OCI-LY1 (cell line): ENCODE results near the gene GLDC.

ENCODE experiments used
- H2AFZ ChIP-seq: fragments of 200-600 bp; sonication (generic), shearing (Covaris generic); 2 replicates; pipeline ENCODE4 v1.6.0; 2014; ENCODE audit warnings: antibody characterized with exemption, mild to moderate bottlenecking, low read length
- H3F3A ChIP-seq: fragments of 200-600 bp; sonication (generic), shearing (Covaris generic); 2 replicates; pipeline ENCODE4 v1.6.0; 2014; ENCODE audit warnings: mild to moderate bottlenecking, antibody characterized with exemption, low read length, moderate library complexity; ENCODE audit not compliant: insufficient read depth
- H3K27ac ChIP-seq: fragments of 200-600 bp; sonication (generic); 2 replicates; pipeline ENCODE4 v1.5.1; 2014; ENCODE audit warnings: low read length, mixed run types, mild to moderate bottlenecking, low read depth; ENCODE audit not compliant: poor library complexity, severe bottlenecking
- H3K27me3 ChIP-seq: fragments of 200-600 bp; sonication (generic); 2 replicates; pipeline ENCODE4 v1.6.0; 2014; ENCODE audit warnings: antibody characterized with exemption, mild to moderate bottlenecking, low read length, moderate library complexity; ENCODE audit not compliant: insufficient read depth
- H3K36me3 ChIP-seq: fragments of 200-600 bp; sonication (generic); 2 replicates; pipeline ENCODE4 v1.6.1; 2014; ENCODE audit warnings: mild to moderate bottlenecking, antibody characterized with exemption, low read length, moderate library complexity, mixed read lengths; ENCODE audit not compliant: insufficient read depth
- H3K4me1 ChIP-seq: fragments of 200-600 bp; sonication (generic); 2 replicates; pipeline ENCODE4 v1.5.1; 2014; ENCODE audit warnings: mild to moderate bottlenecking, low read length, moderate library complexity; ENCODE audit not compliant: insufficient read depth, severe bottlenecking
- H3K4me2 ChIP-seq: fragments of 200-600 bp; sonication (generic), shearing (Covaris generic); 2 replicates; pipeline ENCODE4 v1.6.1; 2014; ENCODE audit warnings: low read length
- H3K4me3 ChIP-seq: fragments of 200-600 bp; sonication (generic); 2 replicates; pipeline ENCODE4 v1.5.1; 2014; ENCODE audit warnings: low read length, low read depth, mild to moderate bottlenecking, mixed read lengths; ENCODE audit not compliant: poor library complexity, severe bottlenecking
- H3K79me2 ChIP-seq: fragments of 200-600 bp; shearing (Covaris generic); 2 replicates; pipeline ENCODE4 v1.6.1; 2016; ENCODE audit warnings: mixed run types, low read length, mixed read lengths; ENCODE audit not compliant: insufficient read depth
- H3K9ac ChIP-seq: fragments of 200-600 bp; sonication (generic), shearing (Covaris generic); 2 replicates; pipeline ENCODE4 v1.6.1; 2014; ENCODE audit warnings: mild to moderate bottlenecking, low read length, mixed read lengths
- H3K9me2 ChIP-seq: fragments of 200-600 bp; sonication (generic), shearing (Covaris generic); 2 replicates; pipeline ENCODE4 v1.6.1; 2014; ENCODE audit warnings: low read depth, mild to moderate bottlenecking, low read length, mixed read lengths
- H3K9me3 ChIP-seq: fragments of 200-600 bp; shearing (Covaris generic); 2 replicates; pipeline ENCODE4 v1.6.1; 2014; ENCODE audit warnings: low read length, mixed read lengths
- H4K20me1 ChIP-seq: fragments of 200-600 bp; sonication (generic), shearing (Covaris generic); 2 replicates; pipeline ENCODE4 v1.6.0; 2016; ENCODE audit warnings: mild to moderate bottlenecking, low read length; ENCODE audit not compliant: insufficient read depth
- CTCF ChIP-seq: fragments of 200-600 bp; sonication (generic), shearing (Covaris generic); IDR thresholded peaks from 2 replicates; pipeline ENCODE4 v1.5.1; 2017; ENCODE audit warnings: mild to moderate bottlenecking, antibody characterized with exemption, low read length, moderate library complexity, mixed read lengths
- EZH2 ChIP-seq: fragments of 200-600 bp; sonication (generic), shearing (Covaris generic); IDR thresholded peaks from 2 replicates; pipeline ENCODE4 v1.8.0; 2017; ENCODE audit warnings: borderline replicate concordance, mixed run types, mild to moderate bottlenecking, antibody characterized with exemption, low read length, moderate library complexity, mixed read lengths

Gene GLDC

GRCh38 chr9:6673326-6674025 is 27.9 kb upstream of the GLDC start:
- Histone ChIP-seq H3K27ac (no peak overlapping the region), H3K27me3 (no peaks in the 10 kb centered on the region), H3K4me1 (no peaks in the 10 kb centered on the region), H3K4me2 (no peak overlapping the region), H3K9me2 (no peaks in the 10 kb centered on the region), H3F3A (no peaks in the 10 kb centered on the region), H4K20me1 (no peaks in the 10 kb centered on the region), H3K36me3 (no peaks in the 10 kb centered on the region), H3K79me2 (no peaks in the 10 kb centered on the region), H3K9me3 (no peaks in the 10 kb centered on the region), H2AFZ (no peak overlapping the region), H3K9ac (no peak overlapping the region), H3K4me3 (no peak overlapping the region)
- TF ChIP-seq CTCF (no peak), EZH2 (no peak)

- Histone ChIP-seq H2AFZ (no peak overlapping the region), H4K20me1 (no peaks in the 10 kb centered on the region), H3K79me2 (no peaks in the 10 kb centered on the region), H3K4me3 (no peak overlapping the region), H3K36me3 (no peaks in the 10 kb centered on the region), H3K9me3 (no peaks in the 10 kb centered on the region), H3K4me2 (no peak overlapping the region), H3K27ac (no peak overlapping the region), H3K27me3 (no peaks in the 10 kb centered on the region), H3K9me2 (no peaks in the 10 kb centered on the region), H3K4me1 (no peaks in the 10 kb centered on the region), H3K9ac (no peak overlapping the region), H3F3A (no peaks in the 10 kb centered on the region)
- TF ChIP-seq CTCF (no peak), EZH2 (no peak)
Measured at GRCh38 chr9:6672118-6672517, 26.6 kb upstream of the GLDC start.

- H3K4me2 ChIP-seq, result no peak overlapping the region
- TF ChIP-seq CTCF, result no peak
- no peak for TF ChIP-seq EZH2
Measured at GRCh38 chr9:6671416-6671815, 25.9 kb upstream of the GLDC start.

More at GRCh38 chr9:6671416-6671815, 25.9 kb upstream of the GLDC start:
- H3K36me3 ChIP-seq, result no peaks in the 10 kb centered on the region
- H3K9me3 ChIP-seq, result no peaks in the 10 kb centered on the region
- no peak overlapping the region for H3K4me3 ChIP-seq
- no peak overlapping the region for H3K27ac ChIP-seq
- H3K9ac ChIP-seq, result no peak overlapping the region
- H3K4me1 ChIP-seq, result no peaks in the 10 kb centered on the region
- H3F3A ChIP-seq, result no peaks in the 10 kb centered on the region
- H3K79me2 ChIP-seq, result no peaks in the 10 kb centered on the region
- no peaks in the 10 kb centered on the region for H3K9me2 ChIP-seq
- H4K20me1 ChIP-seq, result no peaks in the 10 kb centered on the region
- H2AFZ ChIP-seq, result no peak overlapping the region
- H3K27me3 ChIP-seq, result no peaks in the 10 kb centered on the region
